Left ventricle myocardium inferior (tissue), 1 donor: ENCODE results near the gene ABCA2. TPM values are rescaled to one million over a fixed set of nuclear protein-coding genes. Genes with fewer than 3 reads are reported as not detected.
A peak's percentile ranks its signal among the peaks of the same experiment; 100 is the strongest.

ENCODE experiments used
- DNase-seq: peaks from one replicate; pipeline ENCODE4 v3.0.0-alpha.2; 2020
- H3K27ac ChIP-seq: fragments of 200-600 bp; replicated peaks from 2 replicates; pipeline ENCODE4 v1.8.0; 2021
- H3K27me3 ChIP-seq: fragments of 200-600 bp; 2 replicates; pipeline ENCODE4 v1.8.0; 2021; ENCODE audit warnings: low read depth
- H3K36me3 ChIP-seq: fragments of 200-600 bp; 2 replicates; pipeline ENCODE4 v1.8.0; 2021
- H3K4me1 ChIP-seq: fragments of 200-600 bp; 2 replicates; pipeline ENCODE4 v1.8.0; 2021
- H3K4me3 ChIP-seq: fragments of 200-600 bp; 2 replicates; pipeline ENCODE4 v1.8.0; 2021; ENCODE audit warnings: mild to moderate bottlenecking, moderate library complexity
- H3K9me3 ChIP-seq: fragments of 200-600 bp; replicated peaks from 2 replicates; pipeline ENCODE4 v1.8.0; 2021
- intact Hi-C: fragments of 100-400 bp; cut with micrococcal nuclease; formaldehyde crosslinking; loops from one replicate; pipeline ENCODE4 v1.11.0; 2022
- long read RNA-seq: library from polyadenylated mRNA; unstranded; transcript quantifications from one replicate; pipeline ENCODE4 v2.0.0, GENCODE V29; 2021
- total RNA-seq: library from RNA; stranded (reverse); fragmentation: NEBNext Ultra II Directional; extraction: Animal tissue kit (Norgen Biotek cat#: 25700); gene quantifications from one replicate; pipeline ENCODE4 v1.2.1, GENCODE V29; 2021
- TF ChIP-seq, protein P1 (sequence below): fragments of 200-600 bp; IDR thresholded peaks from 2 replicates; pipeline ENCODE4 v1.8.0; 2021; ENCODE audit warnings: antibody characterized with exemption, mild to moderate bottlenecking, borderline replicate concordance
- donor health status: DM: no; HTN: yes; CAD: no; lungs with severe emphysema.

ABCA2 gene, protein sequence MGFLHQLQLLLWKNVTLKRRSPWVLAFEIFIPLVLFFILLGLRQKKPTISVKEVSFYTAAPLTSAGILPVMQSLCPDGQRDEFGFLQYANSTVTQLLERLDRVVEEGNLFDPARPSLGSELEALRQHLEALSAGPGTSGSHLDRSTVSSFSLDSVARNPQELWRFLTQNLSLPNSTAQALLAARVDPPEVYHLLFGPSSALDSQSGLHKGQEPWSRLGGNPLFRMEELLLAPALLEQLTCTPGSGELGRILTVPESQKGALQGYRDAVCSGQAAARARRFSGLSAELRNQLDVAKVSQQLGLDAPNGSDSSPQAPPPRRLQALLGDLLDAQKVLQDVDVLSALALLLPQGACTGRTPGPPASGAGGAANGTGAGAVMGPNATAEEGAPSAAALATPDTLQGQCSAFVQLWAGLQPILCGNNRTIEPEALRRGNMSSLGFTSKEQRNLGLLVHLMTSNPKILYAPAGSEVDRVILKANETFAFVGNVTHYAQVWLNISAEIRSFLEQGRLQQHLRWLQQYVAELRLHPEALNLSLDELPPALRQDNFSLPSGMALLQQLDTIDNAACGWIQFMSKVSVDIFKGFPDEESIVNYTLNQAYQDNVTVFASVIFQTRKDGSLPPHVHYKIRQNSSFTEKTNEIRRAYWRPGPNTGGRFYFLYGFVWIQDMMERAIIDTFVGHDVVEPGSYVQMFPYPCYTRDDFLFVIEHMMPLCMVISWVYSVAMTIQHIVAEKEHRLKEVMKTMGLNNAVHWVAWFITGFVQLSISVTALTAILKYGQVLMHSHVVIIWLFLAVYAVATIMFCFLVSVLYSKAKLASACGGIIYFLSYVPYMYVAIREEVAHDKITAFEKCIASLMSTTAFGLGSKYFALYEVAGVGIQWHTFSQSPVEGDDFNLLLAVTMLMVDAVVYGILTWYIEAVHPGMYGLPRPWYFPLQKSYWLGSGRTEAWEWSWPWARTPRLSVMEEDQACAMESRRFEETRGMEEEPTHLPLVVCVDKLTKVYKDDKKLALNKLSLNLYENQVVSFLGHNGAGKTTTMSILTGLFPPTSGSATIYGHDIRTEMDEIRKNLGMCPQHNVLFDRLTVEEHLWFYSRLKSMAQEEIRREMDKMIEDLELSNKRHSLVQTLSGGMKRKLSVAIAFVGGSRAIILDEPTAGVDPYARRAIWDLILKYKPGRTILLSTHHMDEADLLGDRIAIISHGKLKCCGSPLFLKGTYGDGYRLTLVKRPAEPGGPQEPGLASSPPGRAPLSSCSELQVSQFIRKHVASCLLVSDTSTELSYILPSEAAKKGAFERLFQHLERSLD (N-terminal part only)
- 29.9 TPM for total RNA-seq
- long read RNA-seq, partial matches to known transcripts = 51 of 59 reads
- long read RNA-seq, other reads (novel, unspliced or antisense) = 7 of 59 reads

DNA sequence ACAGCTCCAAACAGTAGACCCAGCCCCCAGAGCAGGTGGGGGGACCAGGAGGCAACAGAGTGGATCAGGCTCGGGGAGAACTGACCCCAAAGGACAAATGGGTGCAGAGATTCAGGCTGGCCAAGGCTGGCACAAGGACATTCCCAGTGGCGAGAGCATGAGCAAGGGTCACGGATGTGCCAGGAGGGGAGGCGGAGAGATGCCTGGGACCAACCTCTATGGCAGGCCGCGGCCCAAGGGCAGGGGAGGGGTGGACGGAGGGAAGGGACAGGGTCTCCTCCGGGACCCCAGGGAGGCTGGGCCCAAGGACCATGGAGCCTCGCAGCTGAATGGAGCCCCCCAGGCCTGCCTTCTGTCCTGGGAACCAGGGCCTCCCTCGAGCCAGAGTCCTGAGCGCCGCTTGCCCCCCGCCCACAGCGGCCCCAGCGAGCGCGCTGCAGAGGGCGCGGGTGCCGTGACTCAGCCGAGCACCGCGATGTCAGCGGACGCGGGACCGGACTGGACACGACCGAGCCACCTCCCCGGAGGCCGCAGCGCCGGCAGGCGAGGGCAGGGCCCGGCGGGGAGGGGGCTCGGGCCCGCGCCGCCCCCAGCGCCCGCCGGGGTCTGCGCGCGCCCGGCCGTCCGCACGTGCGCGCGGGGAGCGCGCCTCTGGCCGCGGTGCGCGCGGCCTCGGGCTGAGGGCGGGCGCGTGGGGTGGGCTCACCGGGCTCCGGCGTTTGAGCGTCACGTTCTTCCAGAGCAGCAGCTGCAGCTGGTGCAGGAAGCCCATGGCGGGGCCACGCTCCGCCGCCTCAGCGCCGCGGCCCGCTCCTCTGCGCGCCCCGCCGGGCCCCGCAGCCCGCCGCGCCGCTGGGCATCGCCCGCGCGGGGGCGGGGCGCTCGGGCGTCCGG lies at the start of gene ABCA2:
ABCA2 (minus strand) TSS at position 869 of the 894 bp plus-strand sequence; CDS start at position 772, 97 bp downstream.
- H3K9me3 ChIP-seq = no peaks in the 10 kb centered on the region
- intact Hi-C loops = no loop called here
- DNase-seq = no peak
- H3K36me3 ChIP-seq = no peaks in the 10 kb centered on the region
- H3K27ac ChIP-seq = peak within 1 kb of the TSS; percentile 66
- H3K27me3 ChIP-seq = no peaks in the 10 kb centered on the region
- H3K4me1 ChIP-seq = peaks cover 31% of the 10 kb centered on the region
- peak within 1 kb of the TSS; percentile 77 for H3K4me3 ChIP-seq
- TF ChIP-seq, protein P1, sequence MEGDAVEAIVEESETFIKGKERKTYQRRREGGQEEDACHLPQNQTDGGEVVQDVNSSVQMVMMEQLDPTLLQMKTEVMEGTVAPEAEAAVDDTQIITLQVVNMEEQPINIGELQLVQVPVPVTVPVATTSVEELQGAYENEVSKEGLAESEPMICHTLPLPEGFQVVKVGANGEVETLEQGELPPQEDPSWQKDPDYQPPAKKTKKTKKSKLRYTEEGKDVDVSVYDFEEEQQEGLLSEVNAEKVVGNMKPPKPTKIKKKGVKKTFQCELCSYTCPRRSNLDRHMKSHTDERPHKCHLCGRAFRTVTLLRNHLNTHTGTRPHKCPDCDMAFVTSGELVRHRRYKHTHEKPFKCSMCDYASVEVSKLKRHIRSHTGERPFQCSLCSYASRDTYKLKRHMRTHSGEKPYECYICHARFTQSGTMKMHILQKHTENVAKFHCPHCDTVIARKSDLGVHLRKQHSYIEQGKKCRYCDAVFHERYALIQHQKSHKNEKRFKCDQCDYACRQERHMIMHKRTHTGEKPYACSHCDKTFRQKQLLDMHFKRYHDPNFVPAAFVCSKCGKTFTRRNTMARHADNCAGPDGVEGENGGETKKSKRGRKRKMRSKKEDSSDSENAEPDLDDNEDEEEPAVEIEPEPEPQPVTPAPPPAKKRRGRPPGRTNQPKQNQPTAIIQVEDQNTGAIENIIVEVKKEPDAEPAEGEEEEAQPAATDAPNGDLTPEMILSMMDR = no peak

DNA sequence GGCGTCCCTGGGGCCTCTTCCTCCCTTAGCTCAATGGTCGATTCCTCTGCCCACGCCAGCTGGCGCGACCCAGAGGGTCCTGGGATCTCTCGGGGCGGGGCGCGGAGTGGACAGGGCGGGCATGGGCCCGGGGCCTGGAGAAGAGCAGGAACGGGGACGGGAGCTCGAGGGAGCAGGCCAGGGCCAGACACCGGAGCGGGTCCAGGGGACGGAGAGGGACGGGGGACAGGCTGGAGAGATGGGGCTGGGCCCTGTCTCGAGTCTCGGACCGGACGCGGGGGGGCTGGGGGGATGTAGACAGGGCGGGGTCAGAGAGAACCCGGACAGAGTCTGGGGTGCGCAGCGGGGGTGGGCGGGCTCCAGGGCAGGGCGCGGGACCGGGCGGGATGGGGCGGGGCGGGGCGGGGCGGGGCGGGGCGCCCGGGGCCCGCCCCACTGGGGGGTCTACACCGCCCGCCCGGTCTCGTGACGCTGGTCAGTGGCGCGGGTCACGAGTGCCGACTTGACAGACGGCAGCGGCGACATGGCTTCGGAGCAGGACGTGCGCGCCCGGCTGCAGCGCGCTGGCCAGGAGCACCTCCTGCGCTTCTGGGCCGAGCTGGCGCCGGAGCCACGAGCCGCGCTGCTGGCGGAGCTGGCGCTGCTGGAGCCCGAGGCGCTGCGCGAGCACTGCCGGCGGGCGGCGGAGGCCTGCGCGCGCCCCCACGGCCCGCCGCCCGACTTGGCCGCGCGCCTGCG lies 49.1 kb upstream of the ABCA2 start, which contains the start of gene UAP1L1:
UAP1L1 (plus strand) TSS at position 508 of the 738 bp plus-strand sequence; CDS start at position 524, 16 bp downstream.
- intact Hi-C loops = no loop called here
- peak within 1 kb of the TSS; percentile 85 for H3K4me3 ChIP-seq
- H3K4me1 ChIP-seq = peaks cover 19% of the 10 kb centered on the region
- DNase-seq = peak; percentile 85
- H3K36me3 ChIP-seq = peaks cover 39% of the 10 kb centered on the region
- H3K27ac ChIP-seq = peak within 1 kb of the TSS; percentile 68
- H3K27me3 ChIP-seq = no peaks in the 10 kb centered on the region
- no peaks in the 10 kb centered on the region for H3K9me3 ChIP-seq
- TF ChIP-seq, protein P1 = no peak

DNA sequence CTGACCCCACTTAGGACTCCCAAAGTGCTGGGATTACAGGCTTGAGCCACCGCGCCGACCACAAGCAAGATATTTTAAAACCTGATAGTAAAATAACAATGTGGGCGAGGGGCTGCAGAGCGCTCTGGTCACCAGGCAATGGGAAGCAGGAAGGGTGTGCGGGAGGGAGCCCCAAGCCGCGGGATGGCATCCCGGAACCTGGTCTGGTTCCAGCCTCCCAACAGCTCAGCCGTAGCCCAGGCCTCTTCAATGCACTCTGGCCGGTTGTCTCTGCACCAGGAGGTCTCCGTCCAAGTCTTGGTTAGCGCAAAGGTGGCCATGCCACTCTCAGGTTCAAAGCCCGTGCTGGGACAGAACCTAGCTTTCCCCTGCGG lies 48.6 kb upstream of the ABCA2 start:
- Histone ChIP-seq H3K4me3 (peak overlapping the region; percentile 85), H3K4me1 (peaks cover 19% of the 10 kb centered on the region), H3K27me3 (no peaks in the 10 kb centered on the region), H3K36me3 (peaks cover 34% of the 10 kb centered on the region), H3K27ac (peak overlapping the region; percentile 68), H3K9me3 (no peaks in the 10 kb centered on the region)
- TF ChIP-seq, protein P1 = no peak
- no peak for DNase-seq
- intact Hi-C loops = no loop called here

DNA sequence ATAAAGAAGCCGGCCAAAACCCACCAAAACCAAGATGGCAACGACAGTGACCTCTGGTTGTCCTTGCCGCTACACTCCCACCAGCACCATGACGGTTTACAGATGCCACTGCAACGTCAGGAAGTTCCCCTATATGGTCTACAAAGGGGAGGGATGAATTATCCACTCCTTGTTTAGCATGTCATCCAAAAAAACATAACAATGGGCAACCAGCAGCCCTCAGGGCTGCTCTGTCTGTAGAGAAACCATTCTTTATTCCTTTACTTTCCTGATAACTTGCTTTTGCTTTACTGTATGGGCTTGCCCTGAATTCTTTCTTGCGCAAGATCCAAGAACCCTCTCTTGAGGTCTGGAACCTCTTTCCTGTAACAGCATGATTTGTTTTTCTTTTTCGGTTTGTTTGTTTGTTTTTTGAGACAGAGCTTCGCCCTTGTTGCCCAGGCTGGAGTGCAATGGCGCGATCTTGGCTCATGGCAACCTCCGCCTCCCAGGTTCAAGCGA lies 47.3 kb upstream of the ABCA2 start:
- no peak for DNase-seq
- Histone ChIP-seq H3K36me3 (peaks cover 21% of the 10 kb centered on the region), H3K4me1 (peaks cover 30% of the 10 kb centered on the region), H3K27ac (no peak overlapping the region), H3K9me3 (no peaks in the 10 kb centered on the region), H3K27me3 (no peaks in the 10 kb centered on the region), H3K4me3 (no peak overlapping the region)
- TF ChIP-seq, protein P1 = no peak
- intact Hi-C loops = no loop called here
